DLD1 (cell line): Measurements from ENCODE around the gene FAM98C.

ENCODE experiments used
- in situ Hi-C: cut with HindIII; loops from 2 replicates; pipeline ENCODE4 v1.10.0; 2017; ENCODE audit warnings: low sequenced_read_pairs

The FAM98C gene

DNA sequence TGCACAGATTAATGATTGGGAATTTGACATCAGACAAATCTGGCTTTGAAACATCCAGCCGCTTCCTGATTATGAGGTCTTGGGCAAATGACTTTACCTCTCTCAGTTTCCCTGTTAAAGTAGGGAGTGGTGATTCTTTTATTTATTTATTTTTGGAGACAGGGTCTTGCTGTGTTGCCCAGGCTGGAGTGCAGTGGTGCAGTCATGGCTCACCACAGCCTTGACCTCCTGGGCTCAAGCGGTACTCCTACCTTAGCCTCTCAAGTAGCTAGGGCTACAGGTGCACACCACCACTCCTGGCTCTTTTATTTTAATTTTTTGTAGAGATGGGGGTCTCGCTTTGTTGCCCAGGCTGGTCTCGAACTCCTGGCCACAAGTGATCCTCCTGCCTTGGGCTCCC, 25.8 kb upstream of the FAM98C start:
- in situ Hi-C loops: no loop called here

DNA sequence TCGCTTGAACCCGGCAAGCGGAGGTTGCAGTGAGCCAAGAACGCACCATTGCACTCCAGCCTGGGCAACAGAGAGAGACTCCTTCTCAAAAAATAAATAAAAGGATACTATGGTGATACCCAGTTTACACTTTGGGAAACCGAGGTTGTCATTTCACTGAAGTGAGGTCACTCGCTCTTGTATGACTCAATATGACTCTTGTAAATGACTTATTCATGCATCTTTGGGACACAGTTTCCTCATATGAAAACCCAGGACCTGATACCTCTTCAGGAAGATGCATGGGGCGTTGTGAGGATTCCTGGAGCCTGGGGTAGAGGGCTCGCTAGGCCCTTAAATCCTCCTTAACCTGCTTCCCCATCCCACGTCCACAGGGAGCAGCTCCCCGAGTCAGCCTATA, 24.0 kb upstream of the FAM98C start:
- in situ Hi-C loops: no loop called here

DNA sequence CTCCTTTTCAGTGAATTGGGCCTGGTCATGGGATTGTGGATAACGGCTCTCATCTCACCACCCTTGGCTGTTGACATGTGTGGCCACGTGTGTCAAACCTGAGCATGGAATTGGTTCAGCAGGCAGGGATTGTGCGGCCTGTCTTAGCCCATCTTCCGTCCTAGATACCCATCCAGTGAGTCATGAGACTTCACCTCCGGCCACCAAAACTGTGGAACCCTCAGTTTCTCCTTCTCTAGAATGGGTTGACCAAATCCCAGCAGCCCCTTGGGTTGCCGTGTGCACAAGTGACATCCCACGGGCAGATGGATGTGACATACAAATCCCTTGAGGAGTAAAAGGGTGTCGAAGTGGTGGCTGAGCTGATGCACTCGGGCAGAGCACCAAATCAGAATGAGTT, 21.8 kb upstream of the FAM98C start:
- in situ Hi-C loops: no loop called here

DNA sequence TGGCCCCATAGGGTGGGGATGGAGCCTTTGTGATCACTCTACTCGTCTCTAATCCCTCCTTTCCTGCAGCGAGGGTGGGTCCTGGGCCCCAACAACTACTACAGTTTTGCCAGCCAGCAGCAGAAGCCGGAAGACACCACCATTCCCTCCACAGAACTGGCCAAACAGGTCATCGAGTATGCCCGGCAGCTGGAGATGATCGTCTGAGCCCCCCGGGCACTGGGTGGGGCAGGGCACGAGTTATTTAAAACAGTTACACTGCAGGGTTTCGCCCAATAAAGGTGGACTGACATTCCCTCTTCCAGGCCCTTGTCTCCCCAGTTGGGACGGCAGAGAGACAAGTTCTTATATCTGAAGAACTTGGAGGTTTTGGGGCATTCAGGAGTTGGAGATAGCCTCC, 19.7 kb upstream of the FAM98C start:
- in situ Hi-C loops: no loop called here

DNA sequence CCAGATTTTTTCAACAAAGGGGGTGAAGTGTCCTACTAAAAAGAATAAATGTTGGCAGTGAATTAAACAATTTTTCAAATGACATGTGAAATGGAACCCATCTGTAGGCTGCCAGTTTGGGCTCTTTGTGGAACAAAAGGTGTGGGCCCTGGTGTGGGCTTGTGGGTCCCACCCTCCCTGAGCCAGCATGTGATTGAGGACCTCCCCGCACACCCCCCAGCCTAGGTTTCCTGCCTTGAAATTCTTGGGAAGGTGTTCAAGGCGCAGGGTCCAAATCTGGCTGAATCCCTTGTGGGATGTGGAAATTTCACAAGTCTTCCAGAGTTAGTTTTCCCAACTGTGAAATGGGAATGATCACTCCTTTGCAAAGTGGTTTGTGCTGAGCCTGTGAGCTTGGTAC, 19.1 kb upstream of the FAM98C start:
- in situ Hi-C loops: no loop called here

DNA sequence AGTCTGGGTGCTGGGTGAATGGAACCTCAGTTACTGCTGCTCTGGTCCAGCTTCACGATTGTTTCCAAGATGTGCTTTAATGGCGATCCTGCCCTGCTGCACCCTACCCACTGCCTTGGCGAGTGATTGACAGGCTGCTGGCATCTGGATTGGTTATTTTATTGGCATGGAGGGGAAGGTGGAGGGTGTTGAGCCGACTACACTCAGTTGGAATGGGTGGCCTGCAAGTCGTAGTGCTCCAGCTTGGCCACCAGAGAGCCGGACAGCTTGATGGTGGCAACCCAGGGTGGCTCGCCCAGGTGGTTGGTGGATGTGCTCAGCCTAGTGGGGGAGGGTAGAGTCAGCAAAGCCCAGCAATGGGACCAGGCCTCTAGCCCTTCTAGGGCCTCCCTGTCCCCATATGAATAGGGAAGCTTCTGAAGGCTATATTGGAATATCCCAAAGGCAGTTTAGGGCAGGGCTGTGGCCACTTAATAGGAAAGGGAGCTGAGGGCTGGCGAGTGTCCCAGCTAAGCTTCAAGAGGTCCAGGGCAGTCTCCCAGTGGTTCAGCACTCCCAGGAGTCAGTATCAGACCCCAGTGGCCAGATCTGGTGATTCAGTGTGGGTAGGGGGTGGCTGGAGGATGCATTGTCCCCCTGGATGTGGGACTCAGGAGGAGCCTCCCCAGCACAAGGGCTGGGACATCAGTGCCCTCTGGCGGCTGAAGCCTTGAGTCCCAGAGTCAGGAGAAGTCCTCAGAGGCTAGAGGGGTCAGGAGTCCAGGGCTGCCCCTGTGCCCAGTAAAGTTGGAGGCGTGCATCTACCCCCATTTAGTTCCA, 18.5 kb upstream of the FAM98C start:
- in situ Hi-C loops: no loop called here

DNA sequence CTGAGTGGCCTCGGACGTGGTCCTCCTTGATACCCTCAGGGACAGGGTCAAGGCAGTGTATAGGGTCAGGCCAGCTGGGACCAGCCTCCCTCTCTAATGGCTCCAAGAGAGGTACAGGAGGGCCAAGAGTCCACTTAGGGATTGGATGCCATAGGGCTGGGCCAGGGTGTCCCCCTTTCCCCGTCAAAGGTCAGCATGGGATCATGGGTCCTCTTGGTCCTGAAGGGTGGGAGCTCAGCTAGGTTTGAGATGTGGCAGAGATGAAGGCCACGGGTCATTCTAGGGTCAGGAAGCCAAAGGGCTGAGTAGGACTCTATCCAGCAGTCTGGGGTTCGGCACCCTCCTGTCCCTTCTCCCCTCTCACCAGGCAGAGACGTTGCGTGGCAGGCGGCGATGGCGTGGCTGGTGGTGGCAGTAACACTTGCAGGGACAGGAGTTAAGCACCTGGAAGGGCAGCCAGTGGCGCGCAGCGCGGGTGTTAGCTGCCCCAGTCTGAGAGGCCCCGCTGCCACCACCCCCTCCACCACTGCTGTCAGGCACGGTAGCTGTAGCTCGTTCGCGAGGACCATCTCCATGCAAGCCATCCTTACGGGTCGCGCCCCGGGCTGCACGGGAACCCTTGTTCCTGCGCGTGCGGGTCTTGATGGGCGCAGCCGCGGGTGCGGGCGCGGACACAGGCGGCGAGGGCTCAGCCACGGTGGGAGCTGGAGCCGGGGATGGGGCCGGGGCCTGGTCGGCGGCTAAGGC, 17.7 kb upstream of the FAM98C start:
- in situ Hi-C loops: no loop called here

DNA sequence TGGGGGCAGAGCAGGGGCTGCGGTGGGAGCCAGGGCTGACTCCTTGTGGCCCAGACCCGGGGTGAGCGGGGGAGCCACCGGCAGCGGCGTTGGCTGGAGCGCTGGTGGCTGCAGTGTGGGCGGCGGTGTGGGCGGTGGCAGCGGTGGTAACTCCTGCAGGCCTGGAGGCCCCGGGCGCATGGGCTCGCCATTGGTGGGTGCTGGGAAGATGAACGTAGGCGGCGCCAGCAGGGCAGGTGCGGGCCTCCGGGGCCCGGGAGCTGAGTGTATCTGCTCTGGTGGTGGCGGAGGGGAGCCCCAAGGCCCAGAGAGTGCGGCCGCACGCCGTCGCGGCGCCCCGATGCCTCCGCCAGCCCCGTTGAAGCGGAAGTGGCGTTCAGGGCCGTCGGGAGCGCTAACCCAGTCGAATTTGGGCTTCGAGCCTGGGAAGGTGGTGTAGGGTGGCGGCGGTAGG, 17.1 kb upstream of the FAM98C start:
- in situ Hi-C loops: no loop called here

DNA sequence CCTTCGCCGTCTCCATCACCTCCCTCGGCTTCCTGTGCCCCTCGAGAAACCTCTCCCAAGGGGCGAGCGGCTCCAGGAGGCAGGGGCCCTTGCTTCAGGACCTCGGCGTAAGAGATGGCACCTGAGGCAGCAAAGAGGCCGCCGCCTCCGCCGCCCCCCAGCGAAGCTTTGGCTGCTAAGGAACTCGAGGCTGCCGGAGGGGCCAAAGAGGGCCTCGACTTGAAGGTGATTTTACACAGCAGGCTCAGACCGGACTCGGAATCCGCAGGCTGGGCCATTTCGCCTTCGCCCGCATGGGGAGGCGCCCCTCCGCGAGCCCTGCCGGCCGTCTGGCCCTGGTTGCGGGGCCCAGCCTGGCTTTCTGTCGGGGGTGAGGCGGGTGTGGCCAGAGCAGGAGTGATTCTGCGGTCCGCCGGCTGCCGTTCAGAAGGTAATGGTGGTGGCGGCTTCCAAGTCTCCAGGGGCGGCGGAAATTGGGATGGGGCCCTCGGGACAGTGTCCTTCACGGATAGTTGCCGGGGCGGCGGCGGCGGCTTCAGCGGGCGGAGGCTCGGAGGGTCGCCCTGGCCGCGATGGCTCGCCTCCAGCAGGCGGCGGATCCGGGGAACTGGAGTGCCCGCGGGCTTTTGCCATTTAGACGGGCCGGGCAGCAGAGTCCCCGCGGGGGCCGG, 16.5 kb upstream of the FAM98C start:
- in situ Hi-C loops: no loop called here

DNA sequence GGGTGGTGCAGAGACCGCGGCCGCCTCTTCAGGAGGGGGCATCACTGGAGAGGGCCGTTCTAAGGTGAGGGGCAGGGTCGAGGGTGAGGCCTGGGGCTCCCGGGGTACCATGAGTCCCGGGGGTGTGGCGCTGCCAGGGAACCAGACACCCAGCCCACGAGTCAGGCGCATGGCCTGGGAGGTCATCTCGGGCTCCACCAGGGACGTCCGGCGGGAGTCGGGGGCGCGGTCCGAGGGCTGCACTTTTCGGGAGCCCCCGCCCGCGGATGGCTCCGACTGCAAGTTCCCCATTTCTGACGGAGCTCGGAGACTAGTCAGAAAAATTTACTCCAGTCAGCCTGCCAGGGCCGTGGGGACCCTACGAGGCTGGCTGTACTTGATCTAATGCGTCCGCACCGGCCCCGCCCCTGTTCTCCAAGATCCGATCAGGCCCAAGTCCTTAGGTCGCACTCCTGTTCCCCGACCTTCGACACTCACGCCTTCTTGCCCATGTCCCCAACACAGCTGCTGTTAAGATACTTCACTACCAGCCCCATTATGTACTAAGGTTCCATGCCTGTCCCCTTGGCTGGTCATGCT, 15.8 kb upstream of the FAM98C start:
- in situ Hi-C loops: no loop called here

DNA sequence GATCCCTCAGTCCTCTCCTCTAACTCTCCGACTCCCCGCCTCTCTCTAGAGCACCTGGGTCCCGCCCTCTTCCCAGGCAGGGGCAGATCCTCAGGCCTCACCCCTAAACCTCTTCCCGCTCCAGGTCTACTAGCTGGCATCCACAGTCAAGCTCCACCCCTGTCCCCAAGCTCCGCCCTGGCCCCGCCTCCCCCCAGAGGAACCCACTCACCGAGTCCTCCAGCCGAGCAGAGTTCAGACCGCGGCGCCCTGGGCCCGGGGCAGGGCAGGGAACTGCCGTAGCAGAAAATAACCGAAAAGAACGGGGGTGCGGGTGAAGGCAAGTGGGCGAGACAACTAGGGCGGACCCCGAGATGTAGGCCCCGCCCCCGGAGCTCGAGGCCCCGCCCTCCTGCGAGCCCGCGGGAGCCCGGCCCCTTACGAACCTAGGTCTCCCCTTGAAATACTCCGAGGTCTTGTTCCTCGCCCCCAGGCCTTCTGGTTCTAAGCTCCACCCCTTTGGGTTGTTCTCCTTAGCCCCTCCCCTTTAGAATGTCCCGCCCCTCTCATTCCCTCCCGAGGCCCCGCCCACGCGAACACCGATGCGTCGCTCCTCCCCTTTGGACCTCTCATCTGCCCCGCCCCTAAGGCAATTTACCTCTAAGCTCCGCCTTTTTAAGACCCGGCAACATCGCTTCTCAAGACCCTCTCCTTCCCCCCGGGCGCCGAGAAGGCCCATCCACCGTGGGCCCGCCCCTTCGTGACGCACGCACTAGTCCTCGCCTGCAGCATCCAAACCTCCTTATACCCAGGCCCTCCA, 15.1 kb upstream of the FAM98C start, which contains the start of gene GGN:
Gene GGN, minus strand, starts transcription at position 485 of the 799 bp plus-strand sequence. CDS start 773 bp downstream, outside the sequence.
- in situ Hi-C loops: no loop called here

DNA sequence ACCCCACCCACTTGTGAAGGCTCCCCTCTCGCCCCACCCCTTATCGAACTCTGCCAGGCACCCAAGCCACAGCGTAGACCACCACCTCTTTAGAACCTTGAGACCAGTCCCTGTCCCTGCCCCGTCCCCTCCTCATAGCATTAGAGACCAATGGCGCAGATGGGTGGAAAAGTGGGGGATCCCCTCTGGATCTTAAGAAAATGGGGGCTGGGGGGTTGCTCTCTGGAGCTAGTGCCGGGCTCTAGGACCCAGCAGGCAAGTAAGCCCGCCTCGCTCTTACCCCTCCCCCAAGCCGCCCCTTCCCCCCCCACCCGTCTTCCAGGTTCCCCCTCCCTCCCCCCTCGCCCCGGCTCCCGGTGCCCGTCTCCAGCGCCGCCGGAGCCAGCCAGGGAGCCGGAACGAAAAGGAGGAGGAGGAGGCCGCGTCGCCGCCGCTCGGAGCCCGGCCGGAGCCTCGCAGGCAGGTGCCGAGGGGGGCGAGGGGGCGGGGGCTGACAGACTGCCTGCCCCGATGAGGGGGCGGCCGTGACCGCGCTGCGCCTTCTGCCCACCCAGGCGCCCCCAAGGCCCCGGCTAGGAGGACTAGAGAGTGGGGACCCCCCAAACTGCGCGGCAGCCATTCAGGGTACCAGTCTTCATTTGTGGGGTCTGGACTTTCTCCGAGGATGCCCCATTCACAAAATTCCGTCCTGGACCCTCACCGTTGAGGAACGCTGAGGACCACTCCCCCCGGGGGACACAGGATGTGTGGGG, 14.4 kb upstream of the FAM98C start, which contains the start of gene SPRED3:
Gene SPRED3, plus strand, starts transcription at position 349 of the 752 bp plus-strand sequence. CDS start 1,606 bp downstream, outside the sequence.
- in situ Hi-C loops: no loop called here

DNA sequence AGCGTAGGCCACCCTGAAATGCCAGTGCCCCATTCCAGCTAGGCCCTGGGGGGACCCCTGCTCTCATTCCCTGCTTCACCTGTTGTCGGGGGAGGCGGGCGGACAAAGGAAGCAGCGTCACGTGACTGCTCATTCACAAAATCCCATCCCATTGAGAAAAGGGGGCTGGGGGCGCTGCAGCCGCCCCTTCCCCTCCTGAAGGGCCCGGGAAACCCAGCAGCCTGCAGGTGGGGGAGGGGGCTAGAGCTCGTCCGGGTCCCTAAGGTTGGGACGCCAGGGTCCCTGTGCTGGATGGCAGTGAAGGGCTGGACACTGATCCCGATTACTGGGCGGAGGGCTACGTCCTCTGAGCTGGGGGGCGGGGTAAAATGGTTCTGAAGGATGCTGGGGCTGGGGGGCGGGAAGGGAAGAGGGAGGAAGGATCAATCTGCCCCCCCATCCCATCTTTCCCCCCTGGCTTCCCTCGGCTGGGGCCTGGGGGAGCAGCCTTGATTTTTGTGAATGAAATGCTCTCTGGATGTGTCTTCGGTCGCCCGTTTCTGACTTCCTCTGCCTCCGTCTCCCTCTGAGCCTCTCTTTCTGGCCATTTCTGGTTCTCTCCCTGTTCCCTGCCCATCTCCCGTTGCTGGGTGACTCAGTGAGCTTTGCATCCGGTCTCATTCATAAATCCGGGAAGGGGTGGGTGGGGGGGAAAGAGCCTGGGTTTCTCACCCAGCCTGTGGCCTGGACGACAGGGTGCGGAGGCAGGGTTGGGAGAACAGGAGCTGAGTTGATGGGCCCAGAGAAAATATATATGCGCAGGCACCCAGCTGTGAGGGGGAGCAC, 13.6 kb upstream of the FAM98C start:
- in situ Hi-C loops: no loop called here

DNA sequence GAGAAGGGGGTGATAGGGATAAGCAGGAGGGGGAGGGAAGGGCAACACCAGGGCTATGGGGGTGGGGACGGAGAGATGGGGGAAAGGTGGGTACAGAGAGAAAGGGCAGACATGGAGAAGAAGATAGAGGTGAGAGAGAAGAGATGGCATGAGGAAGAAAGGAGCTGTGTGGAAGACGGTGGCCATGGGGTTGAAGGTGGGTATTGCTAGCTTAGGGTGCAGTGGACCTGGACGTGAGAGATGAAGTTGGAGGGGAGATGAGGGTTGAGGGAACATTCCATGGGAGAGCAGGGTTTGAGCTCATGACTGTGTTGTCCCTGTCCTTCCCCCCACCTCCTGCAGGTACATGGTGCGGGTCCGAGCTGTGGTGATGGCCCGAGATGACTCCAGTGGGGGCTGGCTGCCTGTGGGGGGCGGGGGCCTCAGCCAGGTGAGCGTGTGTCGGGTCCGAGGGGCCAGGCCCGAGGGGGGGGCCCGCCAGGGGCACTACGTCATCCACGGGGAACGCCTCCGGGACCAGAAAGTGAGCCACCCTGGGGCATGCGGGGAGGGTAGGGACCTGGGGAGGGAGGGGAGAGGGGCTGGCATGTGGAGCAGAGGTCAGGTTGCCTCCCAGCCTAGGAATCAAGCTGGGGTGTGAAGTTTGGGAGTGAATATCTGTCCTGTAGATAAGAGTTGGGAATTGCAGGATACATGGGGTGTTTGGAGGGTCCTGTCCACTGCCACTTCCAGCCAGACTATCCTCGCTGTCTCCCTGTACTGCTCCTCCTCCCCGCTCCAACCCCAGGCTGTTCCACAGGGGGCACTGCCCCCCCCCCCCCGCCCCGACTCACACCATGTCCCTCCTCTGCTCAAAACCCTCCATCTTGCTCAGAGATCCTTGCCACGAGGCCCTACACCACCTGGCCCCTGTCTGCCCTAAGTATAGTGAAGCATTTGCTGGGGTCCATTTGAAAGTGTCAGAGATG, 12.7 kb upstream of the FAM98C start:
- in situ Hi-C loops: no loop called here

DNA sequence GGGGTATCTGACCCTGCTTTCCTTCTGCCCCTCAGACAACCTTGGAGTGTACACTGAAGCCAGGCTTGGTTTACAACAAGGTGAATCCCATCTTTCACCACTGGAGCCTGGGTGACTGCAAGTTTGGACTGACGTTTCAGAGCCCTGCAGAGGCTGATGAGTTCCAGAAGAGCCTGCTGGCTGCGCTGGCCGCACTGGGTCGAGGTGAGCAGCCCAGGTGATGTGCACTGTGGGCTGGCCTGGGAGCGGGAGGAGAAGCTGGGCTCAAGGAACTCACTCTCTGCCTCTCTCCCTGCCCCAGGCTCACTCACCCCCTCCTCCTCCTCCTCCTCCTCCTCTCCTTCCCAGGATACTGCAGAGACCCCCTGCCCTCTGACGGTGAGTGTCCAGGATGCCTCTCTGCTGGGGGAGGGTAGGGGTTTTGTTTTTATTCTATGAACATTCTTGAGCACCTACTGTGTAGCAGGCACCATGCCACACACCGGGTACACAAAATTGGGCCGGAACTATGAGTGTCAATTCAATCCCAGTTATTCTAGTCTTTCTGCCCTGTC, 10.9 kb upstream of the FAM98C start:
- in situ Hi-C loops: no loop called here

DNA sequence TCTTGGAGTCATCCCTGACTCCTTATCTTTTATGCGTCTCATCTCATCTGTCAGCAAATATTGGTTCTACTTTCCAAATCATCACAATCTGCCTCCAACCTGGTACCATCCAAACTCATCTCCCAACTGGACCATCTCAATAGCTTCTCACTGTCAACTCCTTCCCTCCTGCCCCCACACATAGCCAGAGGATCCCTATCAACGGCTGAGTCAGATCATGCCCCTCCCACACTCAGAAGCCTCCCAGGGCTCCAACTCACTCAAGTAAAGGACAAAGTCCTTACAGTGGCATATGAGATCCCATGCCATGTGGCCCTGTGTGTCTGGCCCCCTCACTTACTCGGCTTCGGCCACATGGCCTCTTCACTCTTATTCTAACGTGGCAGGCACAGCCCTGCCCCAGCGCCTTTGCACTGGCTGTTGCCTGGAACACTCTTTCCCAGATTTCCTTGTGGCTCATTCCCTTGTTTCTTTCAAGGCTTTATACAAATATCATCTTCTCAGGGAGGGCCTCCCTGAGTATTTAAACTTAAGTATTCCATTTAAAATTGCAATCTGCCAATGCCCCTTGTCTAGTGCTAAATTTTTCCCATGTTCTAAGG, 10.1 kb upstream of the FAM98C start:
- in situ Hi-C loops: no loop called here

DNA sequence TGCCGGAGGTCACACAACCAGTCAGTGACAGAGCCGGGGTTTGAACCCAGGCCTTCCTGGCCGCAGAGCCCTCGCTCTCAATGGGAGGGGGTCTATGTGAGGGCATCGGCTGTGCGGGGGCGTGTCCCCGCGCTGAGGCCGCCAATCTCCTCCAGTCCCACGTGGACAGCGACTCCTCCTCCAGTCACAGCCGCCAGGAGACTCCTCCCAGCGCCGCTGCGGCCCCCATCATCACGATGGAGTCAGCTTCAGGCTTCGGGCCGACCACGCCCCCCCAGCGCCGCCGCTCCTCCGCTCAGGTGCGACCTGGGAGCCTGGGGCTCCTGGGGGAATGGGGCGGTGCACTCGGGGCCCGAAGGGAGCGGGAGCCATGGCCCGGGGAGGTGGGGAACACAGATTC, 8.4 kb upstream of the FAM98C start:
- in situ Hi-C loops: no loop called here
